NCI-H69 (cell line): ENCODE measurements around the gene UGT2B17.
"Not testable (repeated sequence)": the region's sequence is repeated elsewhere in the genome, so short reads cannot be mapped to it uniquely, and the experiment has no call there.

Experiments
- DNase-seq: peaks from one replicate; lab custom pipeline; 2025; lab: John Stamatoyannopoulos, UW

The UGT2B17 gene

GRCh38 chr4:68569036-68569435 is 7.1 kb downstream of the UGT2B17 start:
- DNase-seq, result not testable (repeated sequence)

DNA sequence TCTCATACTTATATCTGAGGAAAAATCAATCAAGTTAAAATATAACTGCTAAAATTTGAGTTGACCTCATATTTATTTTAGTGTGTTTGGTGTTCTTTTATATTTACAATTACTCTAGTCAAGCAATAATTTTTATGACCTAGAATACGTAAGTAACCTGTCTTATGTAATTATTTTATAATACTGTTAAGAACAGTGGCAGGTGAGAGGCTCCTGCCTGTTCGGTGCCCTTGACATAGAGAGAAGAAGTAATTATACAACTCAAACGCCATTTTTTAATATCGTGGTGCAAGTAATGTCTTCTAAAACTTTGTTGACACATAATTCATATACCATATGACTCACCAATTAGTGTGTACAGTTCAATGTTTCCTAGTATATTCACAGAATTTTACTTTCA is 7.6 kb downstream of the UGT2B17 start:
- DNase-seq, result not testable (repeated sequence)

DNA sequence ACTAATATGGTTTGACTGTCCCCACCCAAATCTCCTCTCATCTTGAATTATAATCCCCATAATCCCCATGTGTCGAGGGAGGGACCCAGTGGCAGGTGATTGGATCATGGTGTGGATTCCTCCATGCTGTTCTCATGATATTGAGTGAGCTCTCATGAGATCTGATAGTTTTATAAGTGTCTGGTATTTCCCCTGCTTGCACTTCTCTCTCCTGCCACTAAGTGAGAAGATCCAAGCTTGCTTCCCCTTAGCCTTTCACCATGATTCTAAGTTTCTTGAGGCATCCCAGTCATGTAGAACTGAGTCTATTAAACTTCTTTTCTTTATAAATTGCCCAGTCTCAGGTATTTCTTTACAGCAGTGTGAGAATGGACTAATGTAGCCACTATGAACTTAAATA is 9.8 kb downstream of the UGT2B17 start:
- not testable (repeated sequence) for DNase-seq

DNA sequence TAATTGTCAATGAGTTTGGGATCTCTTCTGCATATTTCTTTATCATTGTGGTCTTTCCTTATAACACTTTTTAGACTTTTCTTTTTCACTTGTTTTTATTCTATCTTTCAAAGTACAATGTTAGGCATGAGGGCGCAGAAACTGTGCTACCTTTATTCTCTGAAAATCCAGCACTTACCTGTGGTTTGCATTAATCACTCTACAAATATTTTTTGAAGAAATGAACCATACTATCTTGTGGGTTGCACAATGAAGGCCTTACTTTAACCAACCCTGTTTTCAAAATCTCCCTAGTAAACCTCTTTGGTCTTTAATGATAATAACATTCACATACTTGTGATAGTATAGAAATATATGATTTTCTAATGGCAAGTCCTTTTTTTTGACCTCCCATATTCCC is 11.0 kb downstream of the UGT2B17 start:
- not testable (repeated sequence) for DNase-seq

GRCh38 chr4:68560364-68561070 is 15.6 kb downstream of the UGT2B17 start:
- not testable (repeated sequence) for DNase-seq

DNA sequence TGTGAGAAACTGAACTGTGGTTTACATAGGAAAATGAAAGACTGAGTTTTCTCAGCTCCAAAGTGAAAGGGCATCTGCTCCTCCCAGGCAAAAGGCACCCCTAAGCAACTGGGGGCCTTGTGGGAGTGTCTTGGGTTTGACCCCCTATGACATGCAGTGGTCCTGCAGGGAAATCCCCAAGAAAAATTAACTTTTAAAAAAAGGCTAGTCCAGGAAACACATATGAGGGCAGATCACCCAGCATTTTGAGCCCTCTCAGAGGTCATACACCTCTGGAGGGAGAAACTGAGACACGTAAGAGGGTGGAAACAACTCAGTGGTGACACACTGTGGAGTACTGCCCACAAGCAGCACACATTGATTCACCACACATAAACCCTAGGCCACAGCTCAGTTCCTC is 22.3 kb downstream of the UGT2B17 start:
- not testable (repeated sequence) for DNase-seq

GRCh38 chr4:68552818-68553811 is 23.0 kb downstream of the UGT2B17 start:
- DNase-seq, result not testable (repeated sequence)

DNA sequence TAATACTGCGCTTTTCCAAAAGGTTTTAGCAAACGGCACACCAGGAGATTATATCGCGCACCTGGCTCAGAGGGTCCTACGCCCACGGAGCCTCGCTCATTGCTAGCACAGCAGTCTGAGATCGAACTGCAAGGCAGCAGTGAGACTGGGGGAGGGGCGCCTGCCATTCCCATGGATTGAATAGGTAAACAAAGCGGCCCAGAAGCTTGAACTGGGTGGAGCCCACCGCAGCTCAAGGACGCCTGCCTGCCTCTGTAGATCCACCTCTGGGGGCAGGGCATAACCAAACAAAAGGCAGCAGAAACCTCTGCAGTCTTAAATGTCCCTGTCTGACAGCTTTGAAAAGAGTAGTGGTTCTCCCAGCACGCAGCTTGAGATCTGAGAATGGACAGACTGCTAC is 33.4 kb downstream of the UGT2B17 start:
- not testable (repeated sequence) for DNase-seq

GRCh38 chr4:68536375-68536774 is 39.7 kb downstream of the UGT2B17 start:
- DNase-seq, result no peak

DNA sequence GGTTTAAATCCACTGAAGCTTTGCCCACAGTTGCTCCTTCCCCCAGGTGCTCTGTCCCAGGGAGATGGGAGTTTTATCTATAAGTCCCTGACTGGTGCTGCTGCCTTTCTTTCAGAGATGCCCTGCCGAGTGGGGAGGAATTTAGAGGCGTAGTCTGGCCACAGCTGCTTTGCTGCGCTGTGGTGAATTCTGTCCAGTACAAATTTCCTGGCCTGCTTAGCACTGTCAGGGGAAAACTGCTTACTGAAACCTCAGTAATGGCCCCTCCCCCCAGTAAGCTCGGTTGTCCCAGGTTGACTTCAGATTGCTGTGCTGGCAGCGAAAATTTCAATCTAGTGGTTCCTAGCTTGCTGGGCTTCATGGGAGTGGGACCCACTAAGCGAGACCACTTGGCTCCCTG is 40.1 kb downstream of the UGT2B17 start:
- no peak for DNase-seq

DNA sequence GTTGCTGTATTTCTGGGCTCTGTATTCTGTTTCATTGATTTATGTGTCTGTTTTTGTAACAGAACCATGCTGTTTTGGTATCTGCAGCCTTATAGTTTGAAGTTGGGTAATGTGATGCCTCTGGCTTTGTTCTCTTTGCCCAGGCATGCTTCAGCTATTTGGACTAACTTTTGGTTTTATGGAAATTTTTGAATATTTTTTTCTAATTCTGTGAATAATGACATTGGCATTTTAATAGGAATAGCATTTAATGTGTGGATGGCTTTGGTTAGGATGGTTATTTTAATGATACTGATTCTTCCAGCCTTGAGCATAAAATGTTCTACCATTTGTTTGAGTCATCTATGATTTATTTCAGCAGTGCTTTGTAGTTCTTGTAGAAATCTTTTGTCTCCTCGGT is 53.9 kb downstream of the UGT2B17 start:
- not testable (repeated sequence) for DNase-seq

DNA sequence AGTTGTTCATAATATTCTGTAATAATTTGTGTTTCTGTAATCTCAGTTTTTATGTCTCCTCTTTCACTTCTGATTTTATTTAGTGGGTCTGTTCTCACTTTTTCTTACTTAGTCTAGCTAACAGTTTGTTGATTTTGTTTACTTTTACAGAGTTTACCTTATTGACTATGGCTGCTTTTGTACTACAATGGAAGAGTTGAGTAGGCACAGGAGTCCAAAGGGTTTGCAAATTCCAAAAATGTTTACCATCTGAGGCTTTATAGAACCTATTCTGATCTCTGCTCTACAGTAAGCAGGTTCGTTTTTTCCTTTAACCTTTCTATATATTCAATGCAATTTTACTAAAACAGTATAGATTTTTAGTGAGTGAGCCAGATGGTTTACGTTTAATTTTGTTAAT is 55.1 kb downstream of the UGT2B17 start:
- no peak for DNase-seq

DNA sequence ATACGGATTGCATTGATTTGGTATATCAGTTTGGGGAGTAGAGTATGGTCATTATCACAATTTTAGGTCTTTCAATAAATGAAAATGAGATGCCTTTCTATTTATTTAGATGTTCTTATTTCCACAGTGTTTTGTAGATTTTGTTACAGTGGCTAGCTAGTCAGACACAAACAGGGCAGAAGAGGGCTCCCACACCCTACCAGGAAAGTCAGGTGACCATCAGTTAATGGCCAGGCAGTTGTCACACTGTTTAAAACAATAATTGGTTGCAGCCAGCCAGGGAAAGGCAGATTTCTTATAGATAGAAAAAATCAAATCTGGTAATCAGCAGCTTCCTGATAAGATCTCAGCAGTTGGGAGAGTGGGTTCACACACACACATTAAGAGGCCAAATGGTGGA is 57.2 kb downstream of the UGT2B17 start:
- no peak for DNase-seq

GRCh38 chr4:68505452-68505851 is 70.7 kb downstream of the UGT2B17 start:
- not testable (repeated sequence) for DNase-seq

GRCh38 chr4:68504836-68505235 is 71.3 kb downstream of the UGT2B17 start:
- DNase-seq, result not testable (repeated sequence)

DNA sequence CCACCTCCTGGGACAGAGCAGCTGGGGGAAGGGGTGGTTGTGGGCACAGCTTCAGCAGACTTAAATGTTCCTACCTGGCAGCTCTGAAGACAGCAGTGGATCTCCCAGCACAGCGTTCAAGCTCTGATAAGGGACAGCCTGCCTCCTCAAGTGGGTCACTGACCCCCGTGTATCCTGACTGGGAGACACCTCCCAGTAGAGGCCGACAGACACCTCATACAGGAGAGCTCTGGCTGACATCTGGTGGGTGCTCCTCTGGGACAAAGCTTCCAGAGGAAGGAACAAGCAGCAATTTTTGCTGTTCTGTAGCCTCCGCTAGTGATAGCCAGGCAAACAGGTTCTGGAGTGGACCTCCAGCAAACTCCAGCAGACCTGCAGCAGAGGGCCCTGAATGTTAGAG is 72.7 kb downstream of the UGT2B17 start:
- not testable (repeated sequence) for DNase-seq

DNA sequence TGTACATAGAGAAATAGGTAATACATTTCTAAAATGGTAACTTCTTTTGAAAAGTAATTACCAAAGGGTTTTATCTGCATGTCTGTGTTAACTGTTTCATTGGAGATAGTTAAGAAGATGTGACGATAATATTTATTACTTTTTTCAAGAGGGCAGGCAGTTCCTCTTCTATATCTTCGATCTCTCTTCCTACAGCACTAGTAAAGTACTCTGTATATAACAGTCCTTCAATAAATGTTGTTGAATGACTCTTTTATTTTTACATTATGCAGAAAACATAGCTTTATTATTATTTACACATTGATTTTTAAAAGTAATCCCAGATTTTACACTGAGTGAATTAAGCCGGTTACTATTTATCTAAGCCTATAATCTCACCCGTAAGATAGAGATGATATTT is 77.1 kb downstream of the UGT2B17 start:
- no peak for DNase-seq

DNA sequence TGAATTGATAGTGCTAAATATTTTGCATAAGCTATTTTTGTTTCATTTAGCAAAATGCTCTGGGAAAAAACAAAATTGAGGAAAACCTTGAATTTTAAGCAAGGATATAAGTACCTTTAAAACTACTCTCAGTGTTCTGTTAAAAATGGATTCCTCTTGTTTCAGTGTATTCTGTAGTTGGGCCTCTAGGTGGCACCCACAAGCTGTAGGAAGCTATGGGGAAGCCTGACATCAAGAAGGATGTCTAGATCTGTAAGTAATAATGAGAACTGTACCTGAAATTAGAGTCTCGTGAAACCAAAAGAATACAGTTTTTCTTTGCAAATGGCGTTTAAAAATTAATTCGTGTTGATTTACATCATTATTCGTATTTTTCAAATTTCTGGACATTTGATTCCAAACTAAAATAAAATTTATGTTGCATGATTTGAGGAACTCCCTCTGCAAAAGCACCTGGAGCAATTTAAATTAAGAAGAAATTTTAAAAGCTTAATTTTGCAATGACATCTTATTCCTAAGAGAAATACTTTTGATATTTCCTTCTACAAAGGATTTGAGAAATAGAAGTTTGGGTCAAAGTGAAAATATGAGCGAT is 77.6 kb downstream of the UGT2B17 start:
- peak; percentile 42 for DNase-seq

- DNase-seq, result no peak
Observed at GRCh38 chr4:68494688-68495087, 81.4 kb downstream of the UGT2B17 start.

GRCh38 chr4:68490826-68491457 is 85.2 kb downstream of the UGT2B17 start:
- peak; percentile 0 for DNase-seq

GRCh38 chr4:68489338-68489737 is 86.8 kb downstream of the UGT2B17 start:
- DNase-seq, result no peak
